IMR-90 (cell line): ENCODE results near the gene C1QTNF9B. TPM values are rescaled to one million over a fixed set of nuclear protein-coding genes. Genes with fewer than 3 reads are reported as not detected.

Source experiments
- ATAC-seq: fragments of 200-7000 bp; cut with Tn5 transposase; 2 replicates; pipeline ENCODE4 v1.9.1; 2020; ENCODE audit warnings: low read depth, mild to moderate bottlenecking, moderate library complexity
- BruUV-seq: library from RNA; stranded (reverse); fragments of 400-500 nt; replicated peaks from 2 replicates; lab custom pipeline; 2021; lab: Mats Ljungman, UMichigan
- CTCF ChIA-PET: fragments of 300-600 bp; formaldehyde crosslinking; extraction: SDS; loops from one replicate; lab custom pipeline; 2021; ENCODE audit warnings: antibody characterized with exemption; lab: Yijun Ruan, JAX
- POLR2A ChIA-PET: fragments of 300-600 bp; sonication (Branson Sonifier 250); formaldehyde crosslinking; loops from one replicate; lab custom pipeline; 2022; ENCODE audit warnings: antibody characterized with exemption; ENCODE audit not compliant: unreplicated experiment; lab: Charles Lee
- DNase-seq: peaks from one replicate; pipeline ENCODE4 v3.0.0; 2013
- H2AFZ ChIP-seq: replicated peaks from 2 replicates; pipeline ENCODE3; 2013; ENCODE audit warnings: low read length, mild to moderate bottlenecking; ENCODE audit not compliant: poor library complexity
- H2AK5ac ChIP-seq: 2 replicates; pipeline ENCODE4 v1.6.1; 2013; ENCODE audit warnings: low read depth, low read length, inconsistent platforms
- H2AK9ac ChIP-seq: replicated peaks from 2 replicates; pipeline ENCODE3; 2013; ENCODE audit warnings: mild to moderate bottlenecking, low read depth, low read length, moderate library complexity; ENCODE audit not compliant: poor library complexity
- H2BK120ac ChIP-seq: 2 replicates; pipeline ENCODE4 v1.6.1; 2013; ENCODE audit warnings: low read depth, low read length, inconsistent platforms
- H2BK15ac ChIP-seq: 3 replicates; pipeline ENCODE4 v1.6.1; 2013; ENCODE audit warnings: low read depth, low read length, inconsistent platforms
- H2BK20ac ChIP-seq: 2 replicates; pipeline ENCODE4 v1.6.1; 2013; ENCODE audit warnings: low read depth, mild to moderate bottlenecking, inconsistent platforms, low read length, moderate library complexity
- H2BK5ac ChIP-seq: 2 replicates; pipeline ENCODE4 v1.6.1; 2013; ENCODE audit warnings: mild to moderate bottlenecking, low read depth, low read length, inconsistent platforms; ENCODE audit not compliant: poor library complexity, severe bottlenecking
- H3K14ac ChIP-seq: replicated peaks from 2 replicates; pipeline ENCODE4 v1.6.1; 2013; ENCODE audit warnings: low read depth, low read length, inconsistent platforms
- H3K18ac ChIP-seq: 2 replicates; pipeline ENCODE4 v1.6.1; 2013; ENCODE audit warnings: low read depth, low read length, control low read depth
- H3K23ac ChIP-seq: 2 replicates; pipeline ENCODE4 v1.6.1; 2013; ENCODE audit warnings: low read depth, low read length, inconsistent platforms
- H3K27ac ChIP-seq: 2 replicates; pipeline ENCODE4 v1.5.1; 2013; ENCODE audit warnings: mild to moderate bottlenecking, control low read depth, low read length; ENCODE audit not compliant: insufficient read depth
- H3K27me3 ChIP-seq: 2 replicates; pipeline ENCODE4 v1.6.1; 2013; ENCODE audit warnings: low read length; ENCODE audit not compliant: control insufficient read depth, insufficient read depth
- H3K36me3 ChIP-seq: 2 replicates; pipeline ENCODE4 v1.6.1; 2013; ENCODE audit warnings: low read length, mixed read lengths; ENCODE audit not compliant: control insufficient read depth, insufficient read depth
- H3K4ac ChIP-seq: 2 replicates; pipeline ENCODE4 v1.6.1; 2013; ENCODE audit warnings: low read depth, low read length, inconsistent platforms
- H3K4me1 ChIP-seq: 2 replicates; pipeline ENCODE4 v1.6.1; 2013; ENCODE audit warnings: low read length, mixed read lengths; ENCODE audit not compliant: control insufficient read depth, insufficient read depth
- H3K4me2 ChIP-seq: 2 replicates; pipeline ENCODE4 v1.6.1; 2013; ENCODE audit warnings: low read depth, mild to moderate bottlenecking, control low read depth, low read length, moderate library complexity
- H3K4me3 ChIP-seq: 2 replicates; pipeline ENCODE4 v1.5.1; 2013; ENCODE audit warnings: low read depth, mild to moderate bottlenecking, control low read depth, low read length, moderate library complexity; ENCODE audit not compliant: insufficient read depth
- H3K56ac ChIP-seq: 2 replicates; pipeline ENCODE4 v1.6.1; 2013; ENCODE audit warnings: low read length, inconsistent platforms; ENCODE audit not compliant: insufficient read depth; ENCODE audit errors: extremely low read depth
- H3K79me1 ChIP-seq, 2 experiments: 2 replicates each; pipeline ENCODE4 v1.6.1; 2013; ENCODE audit warnings: low read length in 2 of 2, inconsistent platforms in 1 of 2, low read depth in 1 of 2
- H3K9ac ChIP-seq: 2 replicates; pipeline ENCODE4 v1.6.1; 2013; ENCODE audit warnings: low read depth, low read length, control low read depth
- H3K9me1 ChIP-seq: 2 replicates; pipeline ENCODE4 v1.6.1; 2013; ENCODE audit warnings: low read length, inconsistent platforms; ENCODE audit not compliant: insufficient read depth
- H3K9me3 ChIP-seq: 2 replicates; pipeline ENCODE4 v1.6.1; 2013; ENCODE audit warnings: low read length; ENCODE audit not compliant: control insufficient read depth, insufficient read depth
- H4K20me1 ChIP-seq: 2 replicates; pipeline ENCODE4 v1.6.1; 2013; ENCODE audit warnings: low read length, inconsistent platforms; ENCODE audit not compliant: insufficient read depth
- H4K5ac ChIP-seq: 2 replicates; pipeline ENCODE4 v1.6.1; 2013; ENCODE audit warnings: mild to moderate bottlenecking, low read depth, low read length, control low read depth
- H4K8ac ChIP-seq, 2 experiments: 2 replicates each; pipeline ENCODE4 v1.6.1; 2013; ENCODE audit warnings: low read depth in 2 of 2, low read length in 2 of 2, control low read depth in 1 of 2, inconsistent platforms in 1 of 2
- H4K91ac ChIP-seq: 2 replicates; pipeline ENCODE4 v1.6.1; 2013; ENCODE audit warnings: low read depth, low read length, inconsistent platforms; ENCODE audit not compliant: insufficient read depth
- BHLHE40 ChIP-seq: fragments of 150-350 bp; IDR thresholded peaks from 2 replicates; pipeline ENCODE4 v1.6.1; 2016; ENCODE audit warnings: mild to moderate bottlenecking, low read depth, low read length
- CEBPB ChIP-seq: IDR thresholded peaks from 2 replicates; pipeline ENCODE4 v1.6.1; 2012; ENCODE audit warnings: low read depth, low read length, improper control_type of control experiment
- FOS ChIP-seq: fragments of 150-350 bp; IDR thresholded peaks from 2 replicates; pipeline ENCODE4 v1.6.1; 2016; ENCODE audit warnings: low read depth, low read length
- MAFK ChIP-seq: IDR thresholded peaks from 2 replicates; pipeline ENCODE4 v1.6.1; 2012; ENCODE audit warnings: low read depth, low read length, improper control_type of control experiment
- MXI1 ChIP-seq: IDR thresholded peaks from 2 replicates; pipeline ENCODE4 v1.6.1; 2012; ENCODE audit warnings: low read depth, mild to moderate bottlenecking, low read length, moderate library complexity, borderline replicate concordance
- NFE2L2 ChIP-seq: fragments of 150-350 bp; IDR thresholded peaks from 2 replicates; pipeline ENCODE4 v1.6.1; 2016; ENCODE audit warnings: low read depth, mild to moderate bottlenecking, low read length
- RCOR1 ChIP-seq: IDR thresholded peaks from 2 replicates; pipeline ENCODE4 v1.6.1; 2012; ENCODE audit warnings: mild to moderate bottlenecking, low read length, improper control_type of control experiment; ENCODE audit not compliant: insufficient replicate concordance
- SMC3 ChIP-seq: fragments of 150-350 bp; IDR thresholded peaks from 2 replicates; pipeline ENCODE4 v1.6.1; 2016; ENCODE audit warnings: low read depth, mild to moderate bottlenecking, antibody characterized with exemption, low read length, moderate library complexity
- WGBS, 2 experiments: methylation state at CpG; one replicate each; pipeline versions ENCODE4 v1.1.5 to v1.1.7; 2013; ENCODE audit warnings: missing lambda C conversion rate in 2 of 2; ENCODE audit not compliant: insufficient read length in 1 of 2; ENCODE audit errors: extremely low coverage in 2 of 2; 5-methylcytosine and 5-hydroxymethylcytosine counted together
- dilution Hi-C: fragments of 300-500 bp; cut with HindIII; formaldehyde crosslinking; loops from one replicate; pipeline ENCODE4 v1.14.3; 2018; ENCODE audit warnings: low sequenced_read_pairs; ENCODE audit not compliant: unreplicated experiment
- in situ Hi-C: fragments of 300-500 bp; cut with MboI; formaldehyde crosslinking; loops from 3 replicates; pipeline ENCODE4 v1.14.3; 2019; ENCODE audit warnings: low sequenced_read_pairs, inconsistent platforms, mixed read lengths
- intact Hi-C: fragments of 100-400 bp; cut with micrococcal nuclease; formaldehyde crosslinking; loops from 2 replicates; pipeline ENCODE4 v1.10.0; 2022
- polyA plus RNA-seq, 3 experiments: library from polyadenylated mRNA; depleted of rRNA; stranded (reverse); fragments of >200 nt; gene quantifications; 2 replicates each; pipeline ENCODE4 v1.2.3, GENCODE V29; 2012; ENCODE audit warnings: low replicate concordance in 1 of 3
- total RNA-seq: library from RNA; depleted of rRNA; stranded (reverse); fragments of >200 nt; gene quantifications from 2 replicates; pipeline ENCODE4 v1.2.3, GENCODE V29; 2012
- TF ChIP-seq, protein P1 (sequence below): fragments of 150-350 bp; IDR thresholded peaks from 2 replicates; pipeline ENCODE4 v1.6.1; 2017; ENCODE audit warnings: mild to moderate bottlenecking, antibody characterized with exemption, low read length, low read depth

The C1QTNF9B gene
- total and polyA plus RNA-seq, 2 of the 4 experiments (the other 2 are of a cell fraction), result 0.72 to 1.1 TPM

DNA sequence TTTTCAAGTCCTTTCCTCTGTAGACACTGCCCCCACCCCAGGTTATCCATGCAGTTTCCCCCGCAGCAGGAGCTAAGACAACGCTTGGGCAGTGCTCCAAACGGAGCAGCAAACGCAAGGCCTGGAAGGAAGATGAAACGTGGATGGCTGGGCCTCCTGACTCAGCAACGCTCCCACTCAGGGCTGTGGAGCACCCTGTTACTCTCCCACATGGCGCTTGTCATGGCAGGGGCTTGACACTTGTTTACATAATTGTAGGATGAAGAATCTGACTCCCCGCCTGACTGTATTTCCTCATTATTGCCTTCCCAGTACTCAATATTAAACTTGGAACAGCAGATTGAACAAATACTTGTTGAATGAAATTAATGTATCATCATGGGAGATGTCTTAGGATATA, 799 bp upstream of the C1QTNF9B start:
- no peaks in the 10 kb centered on the region for H3K79me1 ChIP-seq
- H3K9me1 ChIP-seq, result peaks cover 12% of the 10 kb centered on the region
- peak overlapping the region; percentile 92 for H3K56ac ChIP-seq
- H4K91ac ChIP-seq, result peak overlapping the region; percentile 97
- peak overlapping the region; percentile 99 for H2BK20ac ChIP-seq
- ATAC-seq (peak; percentile 84), DNase-seq (peak; percentile 98)
- H4K5ac ChIP-seq, result peak overlapping the region; percentile 54
- ChIA-PET CTCF (interaction anchor here (0.6 to 1.5 kb wide), 4 partner anchors 12 to 545 kb away, joined by 3 to 7 read pairs (median 5); no protein-coding TSS in a partner anchor), POLR2A (interaction anchor here (0.7 kb wide), 1 partner anchor 363 kb away, joined by 11 read pairs; no protein-coding TSS in a partner anchor)
- no peak overlapping the region for H3K9ac ChIP-seq
- in situ Hi-C loops, result loop anchor here (25.0 kb wide), 1 partner anchor 536 kb away; no protein-coding TSS in a partner anchor
- H3K18ac ChIP-seq, result peak overlapping the region; percentile 52
- H3K4ac ChIP-seq, result peak overlapping the region; percentile 98
- H3K23ac ChIP-seq, result peak overlapping the region; percentile 95
- H3K9me3 ChIP-seq, result no peaks in the 10 kb centered on the region; the same call in 1 of the 2 replicates
- peak overlapping the region; percentile 74 for H3K27ac ChIP-seq
- dilution Hi-C loops, result no loop called here
- peak overlapping the region; percentile 87 for H2AFZ ChIP-seq
- TF ChIP-seq, protein P1, sequence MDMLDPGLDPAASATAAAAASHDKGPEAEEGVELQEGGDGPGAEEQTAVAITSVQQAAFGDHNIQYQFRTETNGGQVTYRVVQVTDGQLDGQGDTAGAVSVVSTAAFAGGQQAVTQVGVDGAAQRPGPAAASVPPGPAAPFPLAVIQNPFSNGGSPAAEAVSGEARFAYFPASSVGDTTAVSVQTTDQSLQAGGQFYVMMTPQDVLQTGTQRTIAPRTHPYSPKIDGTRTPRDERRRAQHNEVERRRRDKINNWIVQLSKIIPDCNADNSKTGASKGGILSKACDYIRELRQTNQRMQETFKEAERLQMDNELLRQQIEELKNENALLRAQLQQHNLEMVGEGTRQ, result peak; percentile 29; the same call in 1 of the 2 replicates
- TF ChIP-seq MAFK (peak; percentile 86), NFE2L2 (peak; percentile 57; the same call in 1 of the 2 replicates), BHLHE40 (peak; percentile 64), FOS (peak; percentile 79), SMC3 (no peak), MXI1 (peak; percentile 93), CEBPB (peak; percentile 43; the same call in 1 of the 2 replicates), RCOR1 (no peak)
- peak overlapping the region; percentile 9 to 98 for H4K8ac ChIP-seq
- H3K27me3 ChIP-seq, result no peaks in the 10 kb centered on the region
- H2BK15ac ChIP-seq, result peak overlapping the region; percentile 90
- BruUV-seq, result no TSS peak
- H2BK5ac ChIP-seq, result peak overlapping the region; percentile 89
- no peaks in the 10 kb centered on the region for H3K36me3 ChIP-seq
- peak overlapping the region; percentile 97 for H3K14ac ChIP-seq
- peaks cover 14% of the 10 kb centered on the region for H3K4me1 ChIP-seq
- peak overlapping the region; percentile 80 for H2AK9ac ChIP-seq
- no peaks in the 10 kb centered on the region for H4K20me1 ChIP-seq
- peak overlapping the region; percentile 99 for H2BK120ac ChIP-seq
- WGBS, 2 experiments, result no CpG with 5 or more reads among the region's 8 CpGs
- H2AK5ac ChIP-seq, result peak overlapping the region; percentile 70; the same call in 1 of the 2 replicates
- intact Hi-C loops, result loop anchor here (2.0 to 5.0 kb wide), 2 partner anchors 431 to 521 kb away; no protein-coding TSS in a partner anchor
- H3K4me2 ChIP-seq, result no peak overlapping the region
- H3K4me3 ChIP-seq, result no peak overlapping the region
